ENCODE data around the gene TLCD3B. TPM values are rescaled to one million over a fixed set of nuclear protein-coding genes. Genes with fewer than 3 reads are reported as not detected.

Gene TLCD3B
- total and polyA plus RNA-seq, 9 of the 15 experiments (the other 6 are each of a cell fraction or from before 2014, with no cell fraction given) = 0.10 to 0.52 (median 0.23) TPM; not detected in 4

DNA sequence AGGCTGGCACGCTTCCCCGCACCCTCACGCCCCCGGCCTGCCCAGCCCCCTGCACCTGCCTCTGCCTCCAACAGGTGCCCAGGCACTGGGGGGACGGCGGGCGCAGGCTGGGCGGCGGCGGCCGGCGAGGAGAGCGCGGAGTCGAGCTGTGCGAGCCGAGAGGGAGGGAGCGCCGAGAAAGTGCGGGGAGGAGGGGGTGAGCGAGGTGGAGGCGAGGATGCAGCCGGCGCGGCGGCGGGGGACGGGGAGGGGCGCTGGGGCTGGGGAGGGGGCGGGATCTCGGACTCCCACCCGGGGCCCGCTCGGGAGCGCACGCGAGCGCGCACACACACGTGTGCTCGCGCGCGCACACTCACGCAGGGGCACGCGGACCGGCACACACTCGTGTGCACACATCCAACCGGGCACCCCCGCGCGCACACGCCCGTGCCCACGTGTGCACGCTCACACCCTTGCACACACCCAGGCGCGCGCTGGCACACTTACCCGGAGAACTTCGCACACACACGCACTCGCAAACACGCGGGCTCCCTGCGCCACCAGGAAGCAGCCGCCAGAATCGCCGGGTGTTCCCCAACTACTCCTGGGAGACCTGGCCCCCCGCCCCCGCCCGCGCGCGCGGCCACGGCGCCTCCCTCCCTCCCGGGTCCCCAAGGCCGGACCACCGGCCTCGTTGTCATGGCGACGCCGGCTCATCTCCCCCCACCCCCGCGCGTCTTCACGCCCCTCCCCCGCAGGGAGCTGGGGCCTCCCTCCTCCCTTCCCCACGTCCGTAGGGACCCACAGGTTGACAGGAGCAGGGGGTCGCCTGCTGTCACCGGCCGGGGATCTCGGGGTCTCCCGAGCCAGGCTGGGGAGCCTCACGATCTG, 20.0 kb downstream of the TLCD3B start, which contains the start of gene DOC2A (continued):
- TF ChIP-seq E2F6 (IDR thresholded peaks at IDR 0.05; ENCODE audit: borderline replicate concordance in 1 of 2, extremely low read depth in 1 of 2, insufficient read depth in 1 of 2, insufficient read length in 1 of 2, low read depth in 1 of 2, low read length in 1 of 2, poor library complexity in 1 of 2, severe bottlenecking in 1 of 2) = peak; percentile 49 to 63
- peak; percentile 37 for TF ChIP-seq VEZF1 (CRISPR knock-in tag; IDR thresholded peaks at IDR 0.05)
- no peak for TF ChIP-seq RBFOX2 (IDR thresholded peaks at IDR 0.05; ENCODE audit: low read depth, low read length)
- no peak; the same call in 1 of the 2 replicates for TF ChIP-seq RFX1 (IDR thresholded peaks at IDR 0.05)
- TF ChIP-seq ATF6 (CRISPR knock-in tag; IDR thresholded peaks at IDR 0.05) = no peak
- TF ChIP-seq, protein P1, sequence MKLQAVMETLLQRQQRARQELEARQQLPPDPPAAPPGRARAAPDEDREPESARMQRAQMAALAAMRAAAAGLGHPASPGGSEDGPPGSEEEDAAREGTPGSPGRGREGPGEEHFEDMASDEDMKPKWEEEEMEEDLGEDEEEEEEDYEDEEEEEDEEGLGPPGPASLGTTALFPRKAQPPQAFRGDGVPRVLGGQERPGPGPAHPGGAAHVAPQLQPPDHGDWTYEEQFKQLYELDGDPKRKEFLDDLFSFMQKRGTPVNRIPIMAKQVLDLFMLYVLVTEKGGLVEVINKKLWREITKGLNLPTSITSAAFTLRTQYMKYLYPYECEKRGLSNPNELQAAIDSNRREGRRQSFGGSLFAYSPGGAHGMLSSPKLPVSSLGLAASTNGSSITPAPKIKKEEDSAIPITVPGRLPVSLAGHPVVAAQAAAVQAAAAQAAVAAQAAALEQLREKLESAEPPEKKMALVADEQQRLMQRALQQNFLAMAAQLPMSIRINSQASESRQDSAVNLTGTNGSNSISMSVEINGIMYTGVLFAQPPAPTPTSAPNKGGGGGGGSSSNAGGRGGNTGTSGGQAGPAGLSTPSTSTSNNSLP (IDR thresholded peaks at IDR 0.05; ENCODE audit: borderline replicate concordance, low read depth, low read length) = no peak
- TF ChIP-seq, protein P2, sequence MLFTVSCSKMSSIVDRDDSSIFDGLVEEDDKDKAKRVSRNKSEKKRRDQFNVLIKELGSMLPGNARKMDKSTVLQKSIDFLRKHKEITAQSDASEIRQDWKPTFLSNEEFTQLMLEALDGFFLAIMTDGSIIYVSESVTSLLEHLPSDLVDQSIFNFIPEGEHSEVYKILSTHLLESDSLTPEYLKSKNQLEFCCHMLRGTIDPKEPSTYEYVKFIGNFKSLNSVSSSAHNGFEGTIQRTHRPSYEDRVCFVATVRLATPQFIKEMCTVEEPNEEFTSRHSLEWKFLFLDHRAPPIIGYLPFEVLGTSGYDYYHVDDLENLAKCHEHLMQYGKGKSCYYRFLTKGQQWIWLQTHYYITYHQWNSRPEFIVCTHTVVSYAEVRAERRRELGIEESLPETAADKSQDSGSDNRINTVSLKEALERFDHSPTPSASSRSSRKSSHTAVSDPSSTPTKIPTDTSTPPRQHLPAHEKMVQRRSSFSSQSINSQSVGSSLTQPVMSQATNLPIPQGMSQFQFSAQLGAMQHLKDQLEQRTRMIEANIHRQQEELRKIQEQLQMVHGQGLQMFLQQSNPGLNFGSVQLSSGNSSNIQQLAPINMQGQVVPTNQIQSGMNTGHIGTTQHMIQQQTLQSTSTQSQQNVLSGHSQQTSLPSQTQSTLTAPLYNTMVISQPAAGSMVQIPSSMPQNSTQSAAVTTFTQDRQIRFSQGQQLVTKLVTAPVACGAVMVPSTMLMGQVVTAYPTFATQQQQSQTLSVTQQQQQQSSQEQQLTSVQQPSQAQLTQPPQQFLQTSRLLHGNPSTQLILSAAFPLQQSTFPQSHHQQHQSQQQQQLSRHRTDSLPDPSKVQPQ (CRISPR knock-in tag; IDR thresholded peaks at IDR 0.05; ENCODE audit: borderline replicate concordance) = no peak
- no peak for TF ChIP-seq ETV1 (tag; conservative IDR thresholded peaks at IDR 0.05; ENCODE audit: low read depth)
- TF ChIP-seq CBFB (CRISPR knock-in tag; IDR thresholded peaks at IDR 0.05) = no peak
- no peak for TF ChIP-seq CTBP1 (IDR thresholded peaks at IDR 0.05; ENCODE audit: borderline replicate concordance)
- TF ChIP-seq POU5F1 (IDR thresholded peaks at IDR 0.05; ENCODE audit: borderline replicate concordance, low read depth, low read length, partially characterized antibody) = no peak
- TF ChIP-seq NFXL1 (CRISPR knock-in tag; IDR thresholded peaks at IDR 0.05) = no peak
- TF ChIP-seq MAX (CRISPR knock-in tag; IDR thresholded peaks at IDR 0.05) = peak; percentile 27; the same call in 1 of the 2 replicates
- no peak for TF ChIP-seq MCM2 (IDR thresholded peaks at IDR 0.05; ENCODE audit: low read depth)
- TF ChIP-seq ZNF699 (CRISPR knock-in tag; IDR thresholded peaks at IDR 0.05; ENCODE audit: insufficient replicate concordance) = no peak
- no peak for TF ChIP-seq EP300 (IDR thresholded peaks at IDR 0.05; ENCODE audit: low read length)

Data from K562 (cell line).